HG02973 (cell line): ENCODE data around the gene CNNM1.

ENCODE experiments used
- ATAC-seq: cut with Tn5 transposase; IDR thresholded peaks from one replicate; pipeline ENCODE4 v1.9.1; 2021; ENCODE audit warnings: moderate library complexity; ENCODE audit not compliant: unreplicated experiment

The CNNM1 gene

DNA sequence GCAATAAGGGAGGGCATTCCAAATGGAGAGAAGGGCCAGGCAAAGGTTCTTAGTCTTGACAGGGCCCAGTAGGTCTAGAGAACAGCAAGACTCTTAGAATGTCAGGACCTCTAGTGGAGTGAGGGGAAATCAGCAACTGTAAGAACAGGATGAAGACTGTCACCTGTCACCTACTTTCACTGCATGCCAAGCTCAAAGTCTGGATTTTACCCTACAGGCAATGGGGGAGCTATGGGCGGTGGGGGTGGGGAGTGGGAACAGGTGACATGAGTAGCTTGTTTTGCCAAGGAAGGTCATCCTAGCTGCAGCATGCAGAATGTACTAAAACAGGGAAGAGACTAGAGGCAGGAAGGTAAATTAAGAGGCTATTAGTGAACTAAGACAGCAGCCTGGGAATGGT, 82.9 kb downstream of the CNNM1 start:
- ATAC-seq: no peak

GRCh38 chr10:99418910-99419624, 89.9 kb downstream of the CNNM1 start:
- no peak for ATAC-seq

- no peak for ATAC-seq
Measured at GRCh38 chr10:99419688-99420087, 90.5 kb downstream of the CNNM1 start.

DNA sequence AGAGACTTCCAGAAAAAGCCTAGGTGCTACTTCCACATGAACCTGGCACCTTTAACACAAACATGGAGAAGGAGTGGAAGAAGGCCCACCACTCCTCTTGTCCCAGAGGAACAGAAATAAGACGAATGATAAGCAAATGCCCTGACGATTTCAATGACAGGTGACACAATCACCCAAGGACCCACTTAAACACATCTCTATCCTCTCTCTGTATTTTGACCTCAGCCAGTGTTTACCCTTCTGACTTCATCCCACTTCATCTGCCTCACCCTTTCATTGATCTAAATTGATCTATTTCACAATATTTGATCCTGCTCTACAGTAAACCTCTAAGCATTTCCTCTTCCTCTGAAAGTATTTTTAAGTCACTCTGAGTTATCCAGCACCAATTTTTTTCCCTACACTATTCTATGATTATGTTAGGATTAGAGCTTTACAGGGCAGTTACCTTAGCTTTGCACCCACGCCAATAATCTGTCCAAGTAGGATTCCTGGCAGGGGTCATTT, 92.1 kb downstream of the CNNM1 start:
- ATAC-seq: no peak

DNA sequence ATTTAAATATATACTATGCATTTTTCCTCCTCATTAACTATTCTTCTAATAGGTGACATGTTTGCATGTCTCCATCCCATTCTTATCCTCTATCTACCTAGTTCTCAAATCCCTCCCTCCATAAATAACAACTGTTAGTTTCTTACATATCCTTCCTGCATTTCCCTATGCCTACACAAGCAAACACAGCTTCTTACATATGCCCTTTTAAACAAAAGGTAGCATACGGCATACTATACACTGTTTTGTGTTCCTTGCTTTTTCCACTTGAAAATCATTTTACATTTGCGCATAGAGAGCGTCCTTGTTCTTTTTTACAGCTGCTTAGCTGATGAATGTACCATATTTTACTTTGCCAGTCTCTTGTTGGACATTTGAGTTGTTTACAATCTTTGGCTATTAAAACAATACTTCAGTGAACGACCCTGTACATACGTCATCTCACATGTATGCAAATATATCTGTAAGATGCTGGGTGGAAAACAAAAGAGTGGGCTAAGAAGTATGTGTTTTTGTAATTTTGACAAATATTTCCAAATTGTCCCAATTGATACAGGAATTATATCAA, 93.5 kb downstream of the CNNM1 start:
- ATAC-seq: no peak

- ATAC-seq: no peak
Measured at GRCh38 chr10:99424656-99425055, 95.5 kb downstream of the CNNM1 start.

DNA sequence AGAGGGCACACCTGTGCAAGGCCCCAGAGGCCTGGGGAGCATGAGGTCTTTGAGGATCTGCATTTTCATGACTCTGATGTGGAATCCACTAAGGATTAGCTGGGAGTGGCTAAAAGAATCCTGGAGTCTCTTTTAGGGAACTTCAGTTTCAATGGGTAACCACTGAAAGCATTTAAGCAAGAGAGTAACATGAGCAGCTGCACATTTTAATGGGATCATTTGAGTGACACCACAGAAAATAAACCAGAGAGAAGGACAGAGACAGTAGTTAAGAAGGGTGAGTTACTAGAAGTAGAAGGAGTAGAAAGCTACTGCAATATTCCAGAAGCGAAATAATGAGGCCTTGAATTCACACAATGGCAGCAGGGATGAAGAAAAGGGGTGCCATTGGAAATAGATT, 96.0 kb downstream of the CNNM1 start:
- no peak for ATAC-seq

DNA sequence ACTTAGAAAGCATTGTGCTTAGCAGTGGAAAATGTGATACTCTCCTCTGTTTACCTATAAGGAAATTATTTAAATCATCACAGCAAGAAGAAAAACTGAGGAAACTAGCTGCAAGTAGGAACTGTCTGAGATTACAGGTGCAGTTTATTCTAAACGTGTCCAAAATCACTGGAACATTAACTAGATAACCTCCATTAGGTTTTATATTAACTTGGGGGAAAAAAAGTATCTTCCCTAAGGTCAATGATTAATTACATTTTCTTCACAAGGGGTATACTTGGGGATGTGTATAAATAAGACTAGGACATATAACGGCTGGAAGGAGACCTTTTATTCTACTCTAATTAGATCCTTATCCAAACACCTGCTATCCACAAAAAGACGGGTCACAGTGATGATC, 97.5 kb downstream of the CNNM1 start:
- no peak for ATAC-seq

DNA sequence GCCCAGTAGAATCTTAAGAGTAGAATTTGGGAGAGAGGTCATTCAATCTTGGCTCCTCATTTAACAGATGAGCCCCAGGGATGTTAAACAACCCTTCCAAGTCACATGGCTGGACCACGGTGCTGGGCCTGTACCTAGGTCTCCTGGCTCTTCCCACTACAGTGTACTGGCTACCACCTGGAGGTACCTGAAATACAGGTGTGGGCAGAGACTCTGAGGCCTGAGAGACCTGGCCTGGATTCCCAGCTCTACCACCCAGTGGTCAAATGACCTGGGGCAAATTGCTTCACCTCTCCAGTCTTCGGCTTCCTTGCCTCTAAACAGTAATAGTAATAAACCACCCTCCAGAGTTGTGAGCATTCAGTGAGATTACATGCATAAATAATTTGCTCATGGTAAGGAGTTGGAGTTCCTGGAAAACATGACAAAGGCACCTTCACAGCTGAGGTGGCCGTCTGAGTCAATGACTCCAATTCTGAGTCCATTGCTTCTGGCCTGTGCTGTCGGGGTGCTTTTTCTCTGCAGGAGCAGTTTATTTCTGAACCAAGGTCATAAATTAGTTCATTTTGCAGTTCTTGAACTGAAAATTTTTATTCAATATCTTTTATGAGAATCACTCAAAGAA, 98.5 kb downstream of the CNNM1 start:
- ATAC-seq: no peak

DNA sequence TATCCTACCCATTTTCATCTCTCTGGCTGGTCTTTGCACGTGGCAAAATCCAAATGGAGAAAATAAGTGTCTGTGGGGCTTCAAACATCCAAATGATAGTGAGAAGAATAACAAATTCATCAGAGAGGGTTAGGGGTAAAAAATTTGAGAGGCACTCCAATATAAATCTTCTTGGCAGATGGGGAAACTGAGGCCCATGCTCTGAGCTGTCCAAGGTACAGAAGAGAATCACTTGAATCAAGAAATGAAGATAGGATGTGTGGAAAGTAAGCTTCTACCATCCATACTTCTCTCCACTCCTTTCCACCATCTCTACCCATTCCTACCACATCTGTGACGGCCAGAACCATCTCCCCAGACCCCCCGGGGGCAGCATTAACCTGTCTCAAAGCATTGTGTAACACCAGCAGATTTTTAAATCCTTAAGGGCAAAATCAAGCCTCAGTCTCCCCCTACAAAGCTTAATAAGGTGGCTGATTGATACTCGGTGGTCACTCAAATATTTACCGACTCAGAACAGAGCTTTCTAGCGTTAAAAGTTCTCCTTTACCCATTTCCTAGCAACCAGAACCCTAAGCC, 100.5 kb downstream of the CNNM1 start:
- ATAC-seq: no peak

GRCh38 chr10:99430116-99430450, 100.9 kb downstream of the CNNM1 start:
- ATAC-seq: no peak

GRCh38 chr10:99430451-99431189, 101.5 kb downstream of the CNNM1 start, which contains the start of gene GOT1:
Gene GOT1, minus strand, starts transcription at chr10:99430624. Its CDS starts 59 bp downstream, at chr10:99430565.
- peak; percentile 96 for ATAC-seq

DNA sequence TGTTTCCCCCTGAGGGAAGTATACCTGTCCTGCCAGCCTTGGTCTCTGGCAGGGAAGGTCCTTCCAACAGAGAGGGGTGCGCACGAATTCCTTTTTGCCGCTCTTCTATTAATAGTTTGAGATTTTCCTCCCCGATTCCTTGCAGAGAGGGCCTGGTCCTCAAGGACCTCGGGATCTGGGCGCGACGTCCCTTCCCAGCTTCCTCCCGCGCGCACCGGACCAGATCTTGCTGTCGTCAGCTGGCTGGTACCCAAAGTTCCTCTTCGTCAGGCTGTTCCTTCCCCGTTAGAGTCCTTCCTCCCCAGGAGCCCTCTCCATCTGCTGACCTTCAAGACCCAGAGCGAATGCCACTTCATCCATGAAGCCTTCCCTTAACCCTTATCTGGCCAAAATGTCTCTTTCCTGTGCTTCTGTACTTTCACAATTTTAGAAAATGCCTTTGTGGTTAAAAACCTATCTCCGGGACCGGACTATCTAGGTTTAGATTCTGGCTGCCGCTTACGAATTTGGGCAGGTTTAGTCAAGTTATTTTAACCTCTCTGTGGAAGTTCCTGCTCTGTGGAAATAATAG, 102.1 kb downstream of the CNNM1 start:
- no peak for ATAC-seq

- ATAC-seq: no peak
Measured at GRCh38 chr10:99432047-99432446, 102.9 kb downstream of the CNNM1 start.

GRCh38 chr10:99432881-99433280, 103.7 kb downstream of the CNNM1 start:
- no peak for ATAC-seq

GRCh38 chr10:99433378-99434020, 104.3 kb downstream of the CNNM1 start:
- no peak for ATAC-seq

GRCh38 chr10:99435986-99436638, 107.0 kb downstream of the CNNM1 start:
- ATAC-seq: no peak

DNA sequence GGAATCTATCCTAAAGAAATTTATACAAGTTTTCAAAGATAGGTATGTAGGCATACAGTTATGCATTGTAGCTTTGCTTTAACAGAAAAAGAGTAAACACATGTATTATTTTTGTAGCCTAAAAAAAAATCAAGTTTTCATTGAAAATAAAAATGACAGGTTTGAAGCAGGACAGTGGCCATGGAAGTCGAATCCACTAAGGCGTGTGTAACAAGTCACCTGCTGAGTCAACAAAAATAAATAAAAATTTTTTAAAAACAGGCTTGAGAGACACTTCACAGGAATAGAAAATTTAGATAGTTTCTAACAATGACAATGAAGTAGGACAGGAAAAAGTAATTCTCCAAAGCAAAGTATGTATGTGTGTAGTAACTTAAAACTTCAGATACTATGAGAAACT, 109.7 kb downstream of the CNNM1 start:
- ATAC-seq: no peak

GRCh38 chr10:99442394-99442793, 113.2 kb downstream of the CNNM1 start:
- no peak for ATAC-seq

- no peak for ATAC-seq
Measured at GRCh38 chr10:99443500-99443899, 114.3 kb downstream of the CNNM1 start.
